ENCODE data around the gene JAKMIP3.

DNA sequence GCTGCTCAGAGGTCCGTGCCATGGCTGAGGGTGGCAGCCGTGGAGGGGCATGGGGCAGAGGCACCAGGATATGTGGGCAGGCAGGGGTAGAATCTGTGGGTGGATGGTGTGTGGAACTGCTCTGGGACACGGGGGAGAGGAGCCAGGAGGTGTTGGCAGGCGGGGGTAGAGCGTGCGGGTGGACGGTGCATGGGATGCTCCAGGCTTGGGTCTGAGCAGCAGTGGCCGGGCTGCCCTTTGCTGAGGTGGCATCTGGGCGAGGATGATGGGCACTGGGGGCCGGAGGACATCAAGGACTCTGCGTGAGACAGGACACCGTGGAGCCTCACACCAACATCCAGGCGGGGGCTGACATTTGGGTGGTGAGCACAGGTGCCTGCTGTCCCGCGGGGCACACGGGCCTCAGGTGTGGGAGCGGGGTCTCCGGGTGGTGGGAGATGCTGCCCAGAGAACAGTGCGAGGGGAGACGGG lies 46.2 kb downstream of the JAKMIP3 start:
- TF ChIP-seq POLR2AphosphoS5 (IDR thresholded peaks at IDR 0.05) (no peak), EP300 (IDR thresholded peaks at IDR 0.05) (no peak)
- TF ChIP-seq, protein P1, sequence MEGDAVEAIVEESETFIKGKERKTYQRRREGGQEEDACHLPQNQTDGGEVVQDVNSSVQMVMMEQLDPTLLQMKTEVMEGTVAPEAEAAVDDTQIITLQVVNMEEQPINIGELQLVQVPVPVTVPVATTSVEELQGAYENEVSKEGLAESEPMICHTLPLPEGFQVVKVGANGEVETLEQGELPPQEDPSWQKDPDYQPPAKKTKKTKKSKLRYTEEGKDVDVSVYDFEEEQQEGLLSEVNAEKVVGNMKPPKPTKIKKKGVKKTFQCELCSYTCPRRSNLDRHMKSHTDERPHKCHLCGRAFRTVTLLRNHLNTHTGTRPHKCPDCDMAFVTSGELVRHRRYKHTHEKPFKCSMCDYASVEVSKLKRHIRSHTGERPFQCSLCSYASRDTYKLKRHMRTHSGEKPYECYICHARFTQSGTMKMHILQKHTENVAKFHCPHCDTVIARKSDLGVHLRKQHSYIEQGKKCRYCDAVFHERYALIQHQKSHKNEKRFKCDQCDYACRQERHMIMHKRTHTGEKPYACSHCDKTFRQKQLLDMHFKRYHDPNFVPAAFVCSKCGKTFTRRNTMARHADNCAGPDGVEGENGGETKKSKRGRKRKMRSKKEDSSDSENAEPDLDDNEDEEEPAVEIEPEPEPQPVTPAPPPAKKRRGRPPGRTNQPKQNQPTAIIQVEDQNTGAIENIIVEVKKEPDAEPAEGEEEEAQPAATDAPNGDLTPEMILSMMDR (IDR thresholded peaks at IDR 0.05): no peak
